Dedifferentiated amniotic fluid mesenchymal stem cell (primary cell): ENCODE measurements around the gene ATP1A3.

Experiments
- DNase-seq: peaks from one replicate; pipeline ENCODE4 v3.0.0-alpha.2; 2016; ENCODE audit errors: extremely low spot score

The ATP1A3 gene

GRCh38 chr19:41928754-41929535, 65.1 kb downstream of the ATP1A3 start:
- no peak for DNase-seq

GRCh38 chr19:41928221-41928683, 65.8 kb downstream of the ATP1A3 start, which contains the start of gene ERFL:
TSS of gene ERFL (minus strand) at chr19:41928449. CDS start at chr19:41912919, 15,530 bp downstream.
- no peak for DNase-seq

GRCh38 chr19:41927497-41928192, 66.4 kb downstream of the ATP1A3 start:
- DNase-seq = no peak

DNA sequence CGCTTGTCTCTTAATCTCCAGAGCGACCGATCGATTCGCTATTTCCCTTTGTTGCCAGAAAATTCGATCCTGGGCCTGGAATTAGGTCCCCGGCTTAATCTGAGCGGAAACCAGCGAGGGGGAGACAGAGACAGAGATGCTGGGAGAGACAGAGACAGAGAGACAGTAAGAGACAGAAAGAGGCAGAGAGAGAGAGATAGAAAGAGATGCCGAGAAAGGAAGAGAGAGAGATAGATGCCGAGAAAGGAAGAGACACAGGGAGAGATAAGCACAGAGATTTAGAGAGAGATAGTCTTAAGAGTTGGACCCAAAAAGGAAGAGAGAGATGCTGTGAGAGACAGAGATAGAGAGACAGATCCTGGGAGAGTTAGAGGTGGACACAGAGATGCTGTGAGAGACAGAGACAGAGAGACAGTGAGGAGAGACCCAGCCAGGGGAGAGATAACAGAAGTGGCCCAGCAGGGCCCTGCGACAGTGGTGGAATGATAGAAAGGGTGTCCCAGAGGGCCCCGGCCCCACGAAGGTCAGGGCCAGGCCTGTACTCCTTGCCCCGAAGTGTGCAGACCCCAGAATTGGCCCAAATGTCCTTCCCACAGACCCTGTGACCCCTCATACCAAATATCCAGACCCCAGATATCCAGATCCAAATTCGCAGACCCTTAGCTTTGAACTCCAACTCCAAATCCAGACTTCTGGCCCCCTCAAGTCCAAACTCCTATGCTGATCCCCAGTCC, 67.1 kb downstream of the ATP1A3 start:
- no peak for DNase-seq

GRCh38 chr19:41926028-41926762, 67.8 kb downstream of the ATP1A3 start:
- no peak for DNase-seq

DNA sequence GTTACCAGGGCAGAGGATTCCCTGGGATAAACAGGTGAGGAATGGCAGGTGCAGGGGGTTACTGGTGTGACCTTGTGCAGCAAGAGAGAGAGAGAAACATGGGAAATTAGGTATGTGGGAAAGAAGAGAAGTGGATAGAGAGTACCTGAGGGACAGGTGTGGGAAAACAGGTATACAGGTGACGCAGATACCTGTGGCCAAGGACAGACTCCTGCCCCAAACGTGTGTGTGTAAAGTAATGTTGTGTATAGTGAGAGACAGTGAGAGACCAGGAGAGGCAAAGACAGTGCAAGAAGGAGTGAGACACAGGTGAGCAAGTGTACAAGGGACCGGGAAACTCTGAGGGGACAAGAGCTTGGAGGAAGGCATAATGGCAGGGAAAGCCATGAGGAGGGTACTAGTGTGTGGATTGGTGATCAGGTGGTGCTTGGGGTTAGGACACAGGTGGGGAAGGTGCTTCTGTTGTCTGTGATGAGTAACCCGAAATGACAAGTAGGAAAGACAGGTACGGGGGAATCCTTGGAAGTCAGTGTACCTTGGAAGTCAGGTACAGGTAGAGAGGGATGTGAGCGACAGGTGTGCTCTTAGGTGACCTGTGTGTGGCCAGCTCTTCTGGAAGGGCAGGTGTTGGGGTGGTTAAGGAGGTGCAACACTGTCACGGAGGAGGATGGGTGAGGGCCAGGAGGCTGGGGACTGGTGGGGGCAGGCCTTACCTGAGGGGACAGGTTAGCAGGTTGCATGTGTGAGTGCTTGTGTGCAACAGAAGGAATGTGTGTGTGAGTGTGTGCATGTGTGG, 68.6 kb downstream of the ATP1A3 start:
- DNase-seq = no peak

GRCh38 chr19:41924151-41925145, 69.6 kb downstream of the ATP1A3 start:
- no peak for DNase-seq

- DNase-seq = no peak
Measured at GRCh38 chr19:41923045-41923788, 70.8 kb downstream of the ATP1A3 start.

DNA sequence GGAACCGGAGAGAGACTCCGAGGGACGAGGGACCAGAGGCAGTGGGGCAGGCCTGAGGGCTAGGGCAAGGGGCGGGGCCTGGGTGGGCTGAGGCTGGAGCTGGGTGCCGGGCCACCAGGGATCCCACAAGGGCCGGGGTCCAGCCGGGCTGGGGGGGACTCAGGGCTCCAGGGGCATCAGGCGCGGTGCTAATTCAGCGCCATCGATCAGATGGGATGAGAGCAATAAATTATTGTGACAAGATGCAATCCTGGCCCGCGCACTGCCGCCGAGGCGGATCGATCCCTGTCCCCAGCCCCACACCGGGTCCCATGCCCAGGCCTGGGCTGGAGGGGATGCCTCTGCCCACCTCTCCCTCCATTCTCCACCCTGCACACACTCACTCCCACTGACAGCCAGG, 71.4 kb downstream of the ATP1A3 start:
- DNase-seq = no peak

DNA sequence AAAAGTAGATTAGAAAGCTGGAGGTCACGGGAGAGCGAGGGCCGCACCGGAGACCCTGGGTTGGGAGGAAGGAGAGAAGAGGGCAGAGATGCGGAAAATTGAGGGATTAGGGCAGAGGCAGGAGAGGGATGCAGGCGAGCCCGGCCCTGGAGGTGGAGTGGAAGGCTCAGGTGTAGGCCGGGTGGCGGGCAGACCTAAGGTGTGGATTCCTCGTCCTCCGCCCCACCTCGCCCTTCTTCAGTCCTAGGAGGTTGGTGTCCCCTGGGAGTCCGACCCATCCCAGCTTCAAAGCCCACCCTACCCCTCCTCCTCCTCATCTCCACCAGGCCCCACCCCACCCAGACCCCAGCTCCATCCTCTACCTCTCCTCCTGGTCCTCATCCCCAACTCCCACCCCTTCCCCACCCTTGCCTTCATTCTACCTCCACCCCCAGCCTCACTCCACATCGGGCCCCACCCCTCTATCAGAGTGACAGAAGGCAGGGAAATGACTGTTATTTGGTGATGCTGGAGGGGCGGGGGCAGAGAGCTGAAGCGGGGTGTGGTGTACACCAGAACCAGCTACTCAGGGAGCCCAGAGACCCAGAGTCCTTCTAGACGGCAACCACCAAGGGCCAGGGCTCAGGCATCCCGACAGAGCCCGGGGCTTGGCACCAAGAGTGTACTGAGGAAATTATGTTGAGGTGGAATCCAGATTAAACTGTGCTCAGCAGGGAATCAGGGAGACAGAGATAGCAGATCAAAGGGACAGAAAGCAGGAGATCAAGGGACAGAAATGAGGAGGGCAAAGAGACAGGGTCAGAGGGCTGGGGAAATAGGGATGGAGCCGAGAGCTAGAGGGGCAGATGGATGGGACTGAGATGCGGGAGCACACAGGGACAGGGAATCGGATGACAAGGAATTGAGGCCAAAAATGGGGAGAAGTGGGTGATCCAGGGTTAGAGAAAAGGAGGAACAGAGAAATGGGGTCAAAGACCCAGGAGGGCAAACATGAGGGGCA, 72.2 kb downstream of the ATP1A3 start:
- no peak for DNase-seq

- DNase-seq = no peak
Measured at GRCh38 chr19:41920882-41921576, 73.0 kb downstream of the ATP1A3 start.

GRCh38 chr19:41919948-41920712, 73.9 kb downstream of the ATP1A3 start:
- DNase-seq = no peak

- DNase-seq = no peak
Measured at GRCh38 chr19:41918653-41919244, 75.3 kb downstream of the ATP1A3 start.

DNA sequence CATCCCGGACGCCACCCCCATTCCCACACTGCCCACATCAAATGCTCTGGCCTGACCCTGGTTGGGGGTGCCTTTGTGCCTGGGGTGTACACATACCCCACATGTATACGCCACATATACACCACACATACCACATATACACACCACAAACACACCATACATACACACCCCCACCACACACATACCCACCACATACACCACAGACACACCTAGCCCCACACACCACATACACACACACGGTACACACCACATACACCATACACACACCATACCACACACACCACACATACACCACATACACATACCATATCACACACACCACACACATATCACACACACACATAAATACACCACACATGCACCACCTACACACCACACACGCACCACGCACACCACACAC, 75.9 kb downstream of the ATP1A3 start:
- DNase-seq = no peak

DNA sequence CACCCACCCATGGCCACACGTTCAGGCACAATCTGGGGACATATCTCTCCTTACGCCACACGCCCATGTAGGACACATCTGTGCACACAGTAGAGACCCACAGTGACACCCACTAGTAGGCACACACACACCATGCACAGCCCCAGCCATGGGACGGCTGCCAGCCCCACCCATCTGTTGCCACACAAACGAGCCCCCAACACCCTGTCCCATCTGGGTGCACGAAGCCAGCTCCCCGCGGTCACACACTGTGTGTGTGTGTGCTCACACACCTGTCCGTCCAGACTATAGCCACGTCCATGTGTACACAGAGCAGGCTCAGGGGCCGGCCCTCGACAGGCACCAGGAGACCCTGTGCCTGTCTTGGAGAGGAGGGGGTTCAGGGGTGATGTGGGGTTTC, 76.4 kb downstream of the ATP1A3 start:
- no peak for DNase-seq
